Measurements from ENCODE around the gene MGLL.

DNA sequence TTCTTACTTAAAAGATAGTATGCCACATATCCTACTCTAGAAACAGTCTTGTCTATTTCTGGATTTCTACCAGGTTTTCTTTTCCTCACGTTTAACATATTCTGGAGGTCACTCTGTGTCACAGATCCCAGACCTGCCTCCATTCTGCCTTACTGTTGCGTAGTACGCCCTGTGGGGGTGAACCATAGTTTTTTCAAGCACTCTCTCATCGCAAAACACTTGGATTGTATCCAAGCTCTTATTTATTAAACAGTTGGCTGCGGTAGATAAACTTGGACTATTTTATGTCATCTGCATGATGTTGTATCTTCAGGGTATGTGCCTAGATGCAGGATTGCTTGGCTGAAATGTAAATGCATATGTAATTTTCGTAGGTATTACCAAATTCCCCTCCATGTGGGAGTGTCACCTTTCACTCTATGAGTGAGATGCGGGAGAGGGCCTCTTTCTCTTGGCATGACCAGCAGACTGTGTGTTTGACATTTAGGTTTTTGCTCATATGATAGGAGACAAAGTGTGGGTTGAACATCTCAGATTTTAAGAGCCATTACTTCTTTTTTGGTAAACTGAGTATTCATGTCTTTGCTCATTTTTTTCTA lies 93.8 kb downstream of the MGLL start:
- TF ChIP-seq, protein P1, sequence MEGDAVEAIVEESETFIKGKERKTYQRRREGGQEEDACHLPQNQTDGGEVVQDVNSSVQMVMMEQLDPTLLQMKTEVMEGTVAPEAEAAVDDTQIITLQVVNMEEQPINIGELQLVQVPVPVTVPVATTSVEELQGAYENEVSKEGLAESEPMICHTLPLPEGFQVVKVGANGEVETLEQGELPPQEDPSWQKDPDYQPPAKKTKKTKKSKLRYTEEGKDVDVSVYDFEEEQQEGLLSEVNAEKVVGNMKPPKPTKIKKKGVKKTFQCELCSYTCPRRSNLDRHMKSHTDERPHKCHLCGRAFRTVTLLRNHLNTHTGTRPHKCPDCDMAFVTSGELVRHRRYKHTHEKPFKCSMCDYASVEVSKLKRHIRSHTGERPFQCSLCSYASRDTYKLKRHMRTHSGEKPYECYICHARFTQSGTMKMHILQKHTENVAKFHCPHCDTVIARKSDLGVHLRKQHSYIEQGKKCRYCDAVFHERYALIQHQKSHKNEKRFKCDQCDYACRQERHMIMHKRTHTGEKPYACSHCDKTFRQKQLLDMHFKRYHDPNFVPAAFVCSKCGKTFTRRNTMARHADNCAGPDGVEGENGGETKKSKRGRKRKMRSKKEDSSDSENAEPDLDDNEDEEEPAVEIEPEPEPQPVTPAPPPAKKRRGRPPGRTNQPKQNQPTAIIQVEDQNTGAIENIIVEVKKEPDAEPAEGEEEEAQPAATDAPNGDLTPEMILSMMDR (IDR thresholded peaks at IDR 0.05) = no peak
- TF ChIP-seq POLR2A (IDR thresholded peaks at IDR 0.05) (no peak), POLR2AphosphoS5 (IDR thresholded peaks at IDR 0.05) (no peak), EP300 (IDR thresholded peaks at IDR 0.05) (no peak)

Measured in suprapubic skin (tissue), 4 donors.